Activated CD4-positive, alpha-beta T cell treated with anti-CD3 and anti-CD28 coated beads, Interleukin-2, amount 10 ng/mL, durations not matched to agents 7 days and 5 days (primary cell): ENCODE data around the gene TCHHL1. TPM values are rescaled to one million over a fixed set of nuclear protein-coding genes. Genes with fewer than 3 reads are reported as not detected.
"Not testable (repeated sequence)": the region's sequence is repeated elsewhere in the genome, so short reads cannot be mapped to it uniquely, and the experiment has no call there.

Experiments
- CTCF ChIA-PET: fragments of 350-600 bp; sonication (Branson Sonifier 250); formaldehyde crosslinking; loops from one replicate; lab custom pipeline; 2021; ENCODE audit warnings: antibody characterized with exemption; lab: Charles Lee
- POLR2A ChIA-PET: fragments of 350-600 bp; sonication (Branson Sonifier 250); formaldehyde crosslinking; loops from one replicate; lab custom pipeline; 2021; ENCODE audit warnings: antibody characterized with exemption; lab: Charles Lee
- DNase-seq: peaks from one replicate; pipeline ENCODE4 v3.0.0-alpha.2; 2020
- H3K27ac Mint-ChIP-seq: one replicate; pipeline ENCODE4 v1.8.0; 2021; ENCODE audit warnings: mild to moderate bottlenecking, moderate library complexity, mixed read lengths
- H3K27me3 Mint-ChIP-seq: one replicate; pipeline ENCODE4 v1.8.0; 2021; ENCODE audit warnings: mixed read lengths
- H3K36me3 Mint-ChIP-seq: one replicate; pipeline ENCODE4 v1.8.0; 2021; ENCODE audit warnings: low read depth, mixed read lengths
- H3K4me1 Mint-ChIP-seq: one replicate; pipeline ENCODE4 v1.8.0; 2021; ENCODE audit warnings: mixed read lengths
- H3K4me3 Mint-ChIP-seq: one replicate; pipeline ENCODE4 v1.8.0; 2021; ENCODE audit warnings: mild to moderate bottlenecking, moderate library complexity, mixed read lengths
- H3K9me3 Mint-ChIP-seq: one replicate; pipeline ENCODE4 v1.8.0; 2021; ENCODE audit warnings: mixed read lengths
- total RNA-seq, 2 experiments: library from RNA; stranded (reverse); gene quantifications; one replicate each; pipeline ENCODE4 v1.2.3, GENCODE V29; 2021

TCHHL1 gene
- total RNA-seq, 2 experiments from 2014 or later, result not detected

DNA sequence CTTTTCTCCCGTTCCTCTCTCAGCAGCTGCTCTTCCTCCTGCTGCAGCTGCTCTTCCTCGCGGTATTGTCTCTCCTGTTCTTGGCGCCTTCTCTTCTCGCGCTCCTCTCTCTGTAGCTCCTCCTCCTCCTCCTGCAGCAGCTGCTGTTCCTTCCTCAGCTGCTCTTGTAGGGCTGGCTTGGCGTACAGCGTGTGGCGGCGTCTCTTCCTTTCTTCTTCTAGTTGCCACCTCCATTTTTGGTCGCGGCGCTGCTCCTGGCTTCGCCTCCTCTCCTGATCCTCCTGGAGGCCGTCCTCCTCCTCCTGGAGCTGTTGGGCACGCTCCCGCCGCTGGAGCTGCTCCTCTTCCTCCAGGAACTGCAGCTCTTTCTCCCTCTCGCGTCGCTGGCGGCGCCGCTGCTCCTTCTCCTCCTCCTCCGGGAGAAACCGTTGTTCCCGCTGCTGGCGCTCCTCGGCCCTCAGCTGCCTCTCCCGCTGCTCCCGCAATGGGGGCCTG lies 21.5 kb upstream of the TCHHL1 start:
- H3K27me3 Mint-ChIP-seq, result peaks cover 10% of the 10 kb centered on the region
- H3K36me3 Mint-ChIP-seq, result peaks cover 3% of the 10 kb centered on the region
- no peaks in the 10 kb centered on the region for H3K4me1 Mint-ChIP-seq
- peak; percentile 31 for DNase-seq
- H3K4me3 Mint-ChIP-seq, result no peak overlapping the region
- CTCF ChIA-PET, result interaction anchor here (0.6 to 2.1 kb wide), 8 partner anchors 12 to 348 kb away, joined by 3 to 8 read pairs (median 4); no protein-coding TSS in a partner anchor
- POLR2A ChIA-PET, result no interaction called here
- H3K27ac Mint-ChIP-seq, result no peak overlapping the region
- no peaks in the 10 kb centered on the region for H3K9me3 Mint-ChIP-seq

DNA sequence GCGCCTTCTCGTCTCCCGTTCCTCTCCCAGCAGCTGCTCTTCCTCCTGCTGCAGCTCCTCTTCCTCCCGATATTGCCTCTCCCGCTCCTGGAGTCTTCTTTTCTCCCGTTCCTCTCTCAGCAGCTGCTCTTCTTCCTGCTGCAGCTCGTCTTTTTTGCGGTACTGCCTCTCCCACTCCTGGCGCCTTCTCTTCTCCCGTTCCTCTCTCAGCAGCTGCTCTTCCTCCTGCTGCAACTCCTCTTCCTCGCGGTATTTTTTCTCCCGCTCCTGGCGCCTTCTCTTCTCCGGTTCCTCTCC lies 21.1 kb upstream of the TCHHL1 start:
- Mint-ChIP-seq H3K36me3 (peaks cover 3% of the 10 kb centered on the region), H3K9me3 (no peaks in the 10 kb centered on the region), H3K27ac (no peak overlapping the region), H3K4me3 (no peak overlapping the region), H3K27me3 (peaks cover 14% of the 10 kb centered on the region), H3K4me1 (no peaks in the 10 kb centered on the region)
- ChIA-PET CTCF (interaction anchor here (0.6 to 2.1 kb wide), 8 partner anchors 12 to 349 kb away, joined by 3 to 8 read pairs (median 4); no protein-coding TSS in a partner anchor), POLR2A (no interaction called here)
- no peak for DNase-seq

DNA sequence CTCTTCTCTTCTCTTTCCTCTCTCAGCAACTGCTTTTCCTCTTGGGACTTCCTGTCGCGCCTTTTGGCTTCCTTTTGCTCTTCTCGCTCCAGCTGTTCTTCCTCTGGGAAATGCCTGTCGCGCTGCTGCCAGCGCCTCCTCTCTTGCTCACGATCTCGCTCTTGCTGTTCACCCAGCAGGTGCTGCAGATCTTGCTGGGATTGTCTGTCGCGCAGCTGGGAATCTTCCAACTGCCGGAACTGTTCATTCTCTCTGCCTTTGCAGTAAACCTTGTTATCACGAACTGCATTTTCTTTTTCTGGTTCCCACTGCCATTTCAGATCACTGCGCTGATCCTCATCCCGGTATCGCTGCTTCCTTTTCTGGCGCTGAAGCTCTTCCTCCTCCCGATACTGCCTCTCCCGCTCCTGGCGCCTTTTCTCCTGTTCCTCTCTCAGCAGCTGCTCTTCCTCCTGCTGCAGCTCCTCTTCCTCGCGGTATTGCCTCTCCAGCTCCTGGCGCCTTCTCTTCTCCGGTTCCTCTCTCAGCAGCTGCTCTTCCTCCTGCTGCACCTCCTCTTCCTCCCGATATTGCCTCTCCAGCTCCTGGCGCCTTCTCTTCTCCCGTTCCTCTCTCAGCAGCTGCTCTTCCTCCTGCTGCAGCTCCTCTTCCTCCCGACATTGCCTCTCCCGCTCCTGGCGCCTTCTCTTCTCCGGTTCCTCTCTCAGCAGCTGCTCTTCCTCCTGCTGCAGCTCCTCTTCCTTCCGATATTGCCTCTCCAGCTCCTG lies 20.6 kb upstream of the TCHHL1 start:
- H3K27me3 Mint-ChIP-seq, result peaks cover 19% of the 10 kb centered on the region
- no peak overlapping the region for H3K27ac Mint-ChIP-seq
- ChIA-PET CTCF (interaction anchor here (0.6 to 2.1 kb wide), 10 partner anchors 10 to 349 kb away, joined by 3 to 8 read pairs (median 4); no protein-coding TSS in a partner anchor), POLR2A (no interaction called here)
- no peak for DNase-seq
- no peak overlapping the region for H3K4me3 Mint-ChIP-seq
- H3K4me1 Mint-ChIP-seq, result no peaks in the 10 kb centered on the region
- H3K9me3 Mint-ChIP-seq, result no peaks in the 10 kb centered on the region
- H3K36me3 Mint-ChIP-seq, result peaks cover 3% of the 10 kb centered on the region

DNA sequence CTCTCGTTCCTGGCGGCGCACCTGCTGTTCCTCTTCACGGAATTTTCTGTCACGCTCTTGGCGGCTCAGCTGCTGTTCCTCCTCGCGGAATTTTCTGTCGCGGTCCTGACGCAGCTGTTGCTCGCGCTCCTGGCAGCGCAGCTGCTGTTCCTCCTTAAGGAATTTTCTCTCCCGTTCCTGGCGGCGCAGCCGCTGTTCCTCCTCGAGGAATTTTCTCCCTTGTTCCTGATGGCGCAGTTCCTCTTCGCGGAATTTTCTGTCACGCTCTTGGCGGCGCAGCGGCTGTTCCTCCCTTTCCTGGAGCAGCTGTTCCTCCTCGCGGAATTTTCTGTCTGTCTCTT lies 20.0 kb upstream of the TCHHL1 start:
- H3K4me3 Mint-ChIP-seq, result no peak overlapping the region
- no peak overlapping the region for H3K27ac Mint-ChIP-seq
- DNase-seq, result no peak
- H3K27me3 Mint-ChIP-seq, result peaks cover 20% of the 10 kb centered on the region
- ChIA-PET CTCF (interaction anchor here (0.6 to 1.8 kb wide), 4 partner anchors 10 to 32 kb away, joined by 3 to 5 read pairs (median 3); no protein-coding TSS in a partner anchor), POLR2A (no interaction called here)
- no peaks in the 10 kb centered on the region for H3K4me1 Mint-ChIP-seq
- peaks cover 2% of the 10 kb centered on the region for H3K36me3 Mint-ChIP-seq
- no peaks in the 10 kb centered on the region for H3K9me3 Mint-ChIP-seq

DNA sequence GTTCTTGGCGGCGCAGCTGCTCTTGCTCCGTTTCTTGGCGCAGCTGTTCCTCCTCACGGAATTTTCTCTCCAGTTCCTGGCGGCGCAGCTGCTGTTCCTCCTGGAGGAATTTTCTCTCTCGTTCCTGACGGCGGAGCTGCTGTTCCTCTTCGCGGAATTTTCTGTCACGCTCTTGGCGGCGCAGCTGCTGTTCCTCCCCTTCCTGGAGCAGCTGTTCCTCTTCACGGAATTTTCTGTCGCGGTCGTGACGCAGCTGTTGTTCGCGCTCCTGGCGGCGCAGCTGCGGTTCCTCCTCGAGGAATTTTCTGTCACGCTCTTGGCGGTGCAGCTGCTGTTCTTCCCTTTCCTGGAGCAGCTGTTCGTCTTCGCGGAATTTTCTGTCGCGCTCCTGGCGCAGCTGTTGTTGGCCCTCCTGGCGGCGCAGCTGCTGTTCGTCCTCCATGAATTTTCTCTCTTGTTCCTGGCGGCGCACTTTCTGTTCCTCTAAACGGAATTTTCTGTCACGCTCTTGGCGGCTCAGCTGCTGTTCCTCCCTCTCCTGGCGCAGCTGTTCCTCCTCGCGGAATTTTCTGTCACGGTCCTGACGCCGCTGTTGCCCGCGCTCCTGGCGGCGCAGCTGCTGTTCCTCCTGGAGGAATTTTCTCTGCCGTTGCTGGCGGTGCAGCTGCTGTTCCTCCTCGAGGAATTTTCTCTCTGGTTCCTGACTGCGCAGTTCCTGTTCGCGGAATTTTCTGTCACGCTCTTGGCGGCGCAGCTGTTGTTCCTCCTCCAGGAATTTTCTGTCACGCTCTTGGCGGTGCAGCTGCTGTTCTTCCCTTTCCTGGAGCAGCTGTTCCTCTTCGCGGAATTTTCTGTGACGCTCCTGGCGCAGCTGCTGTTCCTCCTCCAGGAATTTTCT lies 19.4 kb upstream of the TCHHL1 start:
- Mint-ChIP-seq H3K27me3 (peaks cover 24% of the 10 kb centered on the region), H3K36me3 (no peaks in the 10 kb centered on the region), H3K4me3 (no peak overlapping the region), H3K27ac (no peak overlapping the region), H3K9me3 (no peaks in the 10 kb centered on the region), H3K4me1 (no peaks in the 10 kb centered on the region)
- DNase-seq, result no peak
- CTCF ChIA-PET, result interaction anchor here (0.6 to 1.8 kb wide), 4 partner anchors 11 to 31 kb away, joined by 3 to 5 read pairs (median 3); no protein-coding TSS in a partner anchor
- POLR2A ChIA-PET, result no interaction called here

DNA sequence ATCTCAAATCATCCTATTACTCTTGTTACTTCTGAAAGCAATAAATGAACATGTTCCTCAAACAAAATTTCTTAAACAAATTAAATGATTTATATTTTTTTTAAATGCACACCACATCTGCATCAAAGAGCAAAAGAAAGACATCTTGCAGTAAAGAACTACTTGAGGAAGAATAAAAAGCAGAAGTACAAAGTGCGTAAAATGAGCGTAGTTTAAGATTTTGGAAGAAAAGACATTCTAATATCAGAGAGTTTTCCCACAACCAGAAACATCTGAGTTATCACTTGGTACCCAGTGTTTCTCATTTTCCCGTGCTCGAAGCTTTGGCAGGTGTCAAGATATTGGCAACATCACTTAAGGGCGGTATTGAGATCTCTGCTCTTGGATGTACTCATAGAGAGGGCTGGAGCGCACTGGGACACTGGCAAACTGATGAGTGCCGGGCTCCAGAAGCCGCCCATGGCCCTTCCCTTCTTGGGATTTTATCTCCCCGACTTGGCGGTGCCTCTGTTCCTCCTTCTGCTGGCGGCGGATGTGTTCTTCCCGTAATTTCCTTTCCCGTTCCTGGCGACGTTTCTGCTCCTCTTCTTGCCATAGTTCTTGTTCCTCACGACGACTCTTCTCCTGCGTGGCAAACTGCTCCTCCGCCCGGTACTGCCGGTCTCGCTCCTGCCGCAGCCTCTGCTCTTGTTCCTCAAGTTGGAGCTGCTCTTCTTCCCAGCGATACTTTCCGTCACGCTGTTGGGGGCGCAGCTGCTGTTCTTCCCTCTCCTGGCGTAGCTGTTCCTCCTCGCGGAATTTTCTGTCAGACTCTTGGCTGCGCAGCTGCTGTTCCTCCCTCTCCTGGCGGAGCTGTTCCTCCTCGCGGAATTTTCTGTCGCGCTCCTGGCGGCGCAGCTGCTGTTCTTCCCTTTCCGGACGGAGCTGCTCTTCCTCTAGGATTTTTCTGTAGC lies 18.4 kb upstream of the TCHHL1 start:
- ChIA-PET CTCF (interaction anchor here (1.8 kb wide), 1 partner anchor 23 kb away, joined by 5 read pairs; no protein-coding TSS in a partner anchor), POLR2A (no interaction called here)
- Mint-ChIP-seq H3K36me3 (no peaks in the 10 kb centered on the region), H3K9me3 (no peaks in the 10 kb centered on the region), H3K27me3 (peaks cover 30% of the 10 kb centered on the region), H3K4me1 (no peaks in the 10 kb centered on the region), H3K4me3 (peak overlapping the region; percentile 21), H3K27ac (no peak overlapping the region)
- no peak for DNase-seq

DNA sequence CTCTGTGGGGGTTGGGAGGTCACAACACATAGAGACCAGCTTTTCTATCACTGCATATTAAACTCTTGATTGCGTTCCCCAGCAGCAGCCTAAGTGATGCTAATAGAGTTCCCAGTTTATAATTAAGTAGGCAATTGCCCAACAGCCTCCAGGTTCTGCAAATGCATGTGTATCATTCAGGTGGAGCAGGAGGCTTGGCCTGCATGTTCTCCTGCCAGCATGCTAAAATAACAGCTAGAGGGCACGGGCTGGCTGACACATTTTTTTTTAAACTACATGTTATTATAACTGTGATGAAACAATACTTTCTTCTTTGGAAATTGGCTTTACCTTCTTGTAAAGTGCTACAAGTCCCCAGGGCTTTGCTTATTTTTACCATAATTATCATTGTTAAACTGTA lies 16.0 kb upstream of the TCHHL1 start:
- no peak for DNase-seq
- no peak overlapping the region for H3K27ac Mint-ChIP-seq
- ChIA-PET POLR2A (no interaction called here), CTCF (no interaction called here)
- H3K4me1 Mint-ChIP-seq, result no peaks in the 10 kb centered on the region
- no peaks in the 10 kb centered on the region for H3K9me3 Mint-ChIP-seq
- no peaks in the 10 kb centered on the region for H3K36me3 Mint-ChIP-seq
- H3K27me3 Mint-ChIP-seq, result peaks cover 45% of the 10 kb centered on the region
- H3K4me3 Mint-ChIP-seq, result no peak overlapping the region

DNA sequence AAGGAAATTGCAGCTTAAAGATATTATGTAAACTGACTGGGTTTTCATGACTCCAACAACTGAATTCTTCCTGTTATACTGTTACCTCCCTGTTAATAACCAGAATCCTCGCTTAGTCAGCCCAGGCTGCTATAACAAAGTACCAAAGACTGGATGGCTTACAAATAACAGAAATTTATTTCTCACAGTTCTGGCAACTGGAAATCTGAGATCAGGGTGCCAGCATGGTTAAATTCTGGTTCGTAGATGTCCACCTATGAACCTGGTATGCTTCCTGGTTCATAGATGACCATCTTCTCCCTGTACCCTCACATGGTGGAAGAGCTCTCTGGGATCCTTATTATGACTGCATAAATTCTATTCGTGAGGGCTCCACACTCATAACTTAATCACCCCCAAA lies 8.1 kb upstream of the TCHHL1 start:
- Mint-ChIP-seq H3K27ac (no peak overlapping the region), H3K36me3 (no peaks in the 10 kb centered on the region), H3K9me3 (peaks cover 8% of the 10 kb centered on the region), H3K27me3 (peaks cover 63% of the 10 kb centered on the region), H3K4me3 (no peak overlapping the region), H3K4me1 (no peaks in the 10 kb centered on the region)
- no peak for DNase-seq
- ChIA-PET POLR2A (no interaction called here), CTCF (interaction anchor here (1.3 kb wide), 1 partner anchor 45 kb away, joined by 4 read pairs; no protein-coding TSS in a partner anchor)

DNA sequence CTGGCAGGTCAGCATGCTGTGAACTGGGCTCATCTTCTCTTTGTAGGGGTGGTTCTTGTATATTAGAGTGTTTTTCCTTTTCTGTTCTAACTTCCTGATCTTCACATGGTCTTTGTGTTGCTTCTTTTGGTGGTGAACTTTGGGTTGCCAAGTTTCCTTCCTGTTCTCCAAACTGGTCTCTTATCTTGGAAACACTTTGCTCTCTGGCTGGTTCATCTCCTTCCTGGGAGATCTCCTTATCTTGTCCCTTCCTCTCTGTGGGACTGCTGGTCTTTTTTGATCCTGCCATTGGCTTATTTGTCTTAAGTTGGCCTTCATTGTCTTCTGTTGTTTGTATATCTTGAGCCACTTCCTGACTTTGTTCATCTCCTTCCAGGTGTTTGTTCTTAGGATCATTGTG lies 2.1 kb downstream of the TCHHL1 start:
- DNase-seq, result no peak
- H3K27ac Mint-ChIP-seq, result no peak overlapping the region
- no peaks in the 10 kb centered on the region for H3K36me3 Mint-ChIP-seq
- no peaks in the 10 kb centered on the region for H3K4me1 Mint-ChIP-seq
- CTCF ChIA-PET, result no interaction called here
- H3K4me3 Mint-ChIP-seq, result no peak overlapping the region
- peaks cover 28% of the 10 kb centered on the region for H3K27me3 Mint-ChIP-seq
- POLR2A ChIA-PET, result no interaction called here
- H3K9me3 Mint-ChIP-seq, result no peaks in the 10 kb centered on the region

DNA sequence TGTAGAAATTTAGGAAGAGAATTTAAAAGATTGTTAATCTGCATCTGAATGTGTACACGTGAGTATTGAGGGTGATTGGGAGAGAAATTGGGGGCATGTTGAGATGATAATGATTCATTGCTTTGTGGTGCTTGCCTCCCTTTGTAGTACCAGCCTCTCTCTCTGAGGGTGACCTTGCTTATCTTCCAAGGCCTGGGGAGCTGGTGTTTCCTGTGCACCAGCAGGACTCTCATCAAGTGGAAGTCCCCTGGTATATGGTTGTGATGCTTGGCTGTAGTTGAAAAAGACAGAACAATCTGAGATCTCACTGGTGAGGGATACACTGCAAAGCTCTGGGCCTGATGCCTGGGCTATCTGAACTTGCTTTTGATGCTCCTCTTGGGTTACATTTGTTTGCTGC lies 4.0 kb downstream of the TCHHL1 start:
- Mint-ChIP-seq H3K36me3 (no peaks in the 10 kb centered on the region), H3K27me3 (peaks cover 17% of the 10 kb centered on the region), H3K4me3 (no peak overlapping the region), H3K4me1 (no peaks in the 10 kb centered on the region), H3K9me3 (no peaks in the 10 kb centered on the region), H3K27ac (no peak overlapping the region)
- ChIA-PET POLR2A (no interaction called here), CTCF (interaction anchor here (1.0 kb wide), 1 partner anchor 20 kb away, joined by 3 read pairs; no protein-coding TSS in a partner anchor)
- no peak for DNase-seq

DNA sequence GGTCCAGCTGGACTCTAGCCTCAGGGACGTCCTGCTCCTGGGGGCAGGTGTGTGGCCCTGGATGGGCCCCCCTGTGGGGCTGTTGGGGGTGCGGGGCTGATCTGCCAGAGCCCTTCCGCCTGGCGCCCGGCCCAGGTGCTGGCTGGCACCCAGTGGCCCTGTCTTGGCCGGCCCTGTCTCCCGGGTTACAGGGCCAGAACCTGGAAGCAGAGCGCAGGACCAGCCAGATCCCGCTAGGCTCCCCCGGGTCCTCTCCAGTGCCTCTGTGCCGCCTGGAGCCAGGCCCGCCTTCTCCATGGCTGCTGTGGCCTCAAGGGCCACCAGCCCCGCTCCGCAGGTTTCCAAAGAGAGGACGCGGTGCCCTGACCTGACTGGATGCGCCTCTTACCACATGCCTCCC lies 7.8 kb downstream of the TCHHL1 start:
- H3K9me3 Mint-ChIP-seq, POLR2A ChIA-PET, H3K27ac Mint-ChIP-seq: not testable (repeated sequence)

DNA sequence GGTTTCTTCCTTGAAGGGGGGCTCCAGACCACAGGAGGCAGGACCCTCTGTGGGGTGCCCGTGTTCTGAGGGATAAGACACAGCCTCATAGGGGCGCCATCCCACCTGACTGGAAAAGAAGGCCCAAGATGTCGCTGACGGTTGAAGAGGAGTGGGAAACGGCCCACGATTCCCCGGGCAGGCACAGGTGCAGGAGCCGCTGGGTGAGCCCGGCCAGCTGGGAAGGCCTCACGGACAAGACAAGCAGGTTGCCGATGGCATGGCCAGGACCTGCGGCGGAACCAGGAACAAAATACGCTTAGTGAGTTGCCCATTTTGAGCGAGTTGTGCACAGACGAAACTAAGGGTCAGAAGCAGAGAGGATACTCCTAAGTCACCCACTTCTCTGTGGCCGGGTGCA lies 8.4 kb downstream of the TCHHL1 start:
- H3K27me3 Mint-ChIP-seq, result peaks cover 16% of the 10 kb centered on the region
- H3K36me3 Mint-ChIP-seq, CTCF ChIA-PET, H3K9me3 Mint-ChIP-seq, POLR2A ChIA-PET, H3K4me3 Mint-ChIP-seq, H3K27ac Mint-ChIP-seq, DNase-seq, H3K4me1 Mint-ChIP-seq: not testable (repeated sequence)

More for the DNA sequence above, 7.8 kb downstream of the TCHHL1 start:
- H3K4me1 Mint-ChIP-seq, CTCF ChIA-PET, H3K4me3 Mint-ChIP-seq, DNase-seq, H3K36me3 Mint-ChIP-seq: not testable (repeated sequence)
- H3K27me3 Mint-ChIP-seq, result peaks cover 13% of the 10 kb centered on the region
